Activated naive CD4-positive, alpha-beta T cell treated with anti-CD3 and anti-CD28 coated beads, Interleukin-2, amount 50 U/mL, for 24 hours (primary cell): ENCODE data around the gene IFT88.

Experiments
- H3K27ac Mint-ChIP-seq: one replicate; pipeline ENCODE4 v1.8.0; 2021; ENCODE audit warnings: mild to moderate bottlenecking, mixed read lengths
- H3K27me3 Mint-ChIP-seq: one replicate; pipeline ENCODE4 v1.8.0; 2021; ENCODE audit warnings: mixed read lengths
- H3K36me3 Mint-ChIP-seq: one replicate; pipeline ENCODE4 v1.8.0; 2021; ENCODE audit warnings: mixed read lengths
- H3K4me1 Mint-ChIP-seq: one replicate; pipeline ENCODE4 v1.8.0; 2021; ENCODE audit warnings: mixed read lengths
- H3K4me3 Mint-ChIP-seq: one replicate; pipeline ENCODE4 v1.8.0; 2021; ENCODE audit warnings: mild to moderate bottlenecking, mixed read lengths
- H3K9me3 Mint-ChIP-seq: one replicate; pipeline ENCODE4 v1.8.0; 2021; ENCODE audit warnings: mixed read lengths

Gene IFT88

GRCh38 chr13:20709369-20709768 lies 142.4 kb downstream of the IFT88 start:
- Mint-ChIP-seq H3K27ac (no peak overlapping the region), H3K4me3 (no peak overlapping the region)

DNA sequence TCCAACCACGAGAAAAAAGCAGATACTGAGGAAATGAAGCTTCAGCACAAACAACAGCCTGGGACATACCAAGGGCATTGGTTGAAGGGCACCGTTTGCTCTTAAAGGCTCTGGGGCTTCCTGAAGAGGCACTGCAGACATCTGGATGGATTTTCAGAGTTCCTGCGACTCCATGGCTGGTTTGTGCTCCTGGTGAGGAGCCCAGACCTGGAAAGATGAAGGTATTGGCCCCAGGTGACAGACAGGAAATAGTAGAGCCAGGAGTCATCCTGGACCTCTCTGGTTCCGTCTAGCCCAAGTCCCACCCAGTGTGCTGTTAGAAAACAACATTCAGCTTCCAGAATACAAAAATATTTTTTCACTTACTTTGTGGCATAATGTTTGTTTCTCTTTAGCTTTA lies 142.8 kb downstream of the IFT88 start:
- Mint-ChIP-seq H3K27me3 (peaks cover 3% of the 10 kb centered on the region), H3K27ac (no peak overlapping the region)

More at GRCh38 chr13:20709369-20709768, 142.4 kb downstream of the IFT88 start:
- Mint-ChIP-seq H3K4me1 (peaks cover 12% of the 10 kb centered on the region), H3K36me3 (no peaks in the 10 kb centered on the region), H3K9me3 (no peaks in the 10 kb centered on the region), H3K27me3 (peaks cover 3% of the 10 kb centered on the region)

DNA sequence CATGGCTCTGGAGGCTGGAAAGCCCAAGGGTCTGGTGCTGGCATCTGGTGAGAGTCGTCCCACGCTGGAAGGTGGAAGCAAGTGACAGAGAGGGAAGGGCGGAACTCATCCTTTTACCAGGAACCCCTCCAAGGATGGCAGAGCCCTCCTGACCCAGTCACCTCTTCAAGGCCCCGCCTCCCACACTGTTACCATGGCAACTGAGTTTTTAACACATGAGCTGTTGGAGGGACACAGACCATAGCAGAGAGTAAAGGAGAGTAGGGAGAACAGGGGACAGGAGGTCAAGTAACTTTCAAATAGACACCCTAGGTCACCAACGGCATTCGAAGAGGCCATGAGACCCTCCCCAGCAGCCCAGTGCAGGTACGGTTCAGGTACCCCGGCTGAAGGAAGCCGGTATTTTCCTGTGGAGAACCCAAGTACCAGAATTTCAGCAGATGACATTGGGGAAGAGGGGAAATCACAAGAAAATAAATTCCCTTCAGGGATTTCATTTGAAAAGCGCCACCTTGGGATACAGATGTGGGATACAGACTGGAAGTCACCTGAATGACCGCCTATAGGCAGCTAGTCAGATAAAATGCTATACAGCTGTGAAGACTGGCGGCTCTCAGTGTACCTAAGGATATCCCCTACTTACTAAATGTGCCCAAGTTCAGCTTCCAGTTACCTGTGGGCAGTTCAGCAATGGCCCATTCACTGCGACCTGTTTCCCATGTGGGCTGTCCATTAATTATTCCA lies 144.5 kb downstream of the IFT88 start:
- Mint-ChIP-seq H3K4me3 (no peak overlapping the region), H3K27me3 (peaks cover 3% of the 10 kb centered on the region), H3K4me1 (peaks cover 12% of the 10 kb centered on the region), H3K9me3 (no peaks in the 10 kb centered on the region), H3K36me3 (no peaks in the 10 kb centered on the region), H3K27ac (no peak overlapping the region)

More for the DNA sequence above, 142.8 kb downstream of the IFT88 start:
- H3K4me3 Mint-ChIP-seq = no peak overlapping the region
- H3K9me3 Mint-ChIP-seq = no peaks in the 10 kb centered on the region
- H3K36me3 Mint-ChIP-seq = no peaks in the 10 kb centered on the region
- H3K4me1 Mint-ChIP-seq = peaks cover 12% of the 10 kb centered on the region

DNA sequence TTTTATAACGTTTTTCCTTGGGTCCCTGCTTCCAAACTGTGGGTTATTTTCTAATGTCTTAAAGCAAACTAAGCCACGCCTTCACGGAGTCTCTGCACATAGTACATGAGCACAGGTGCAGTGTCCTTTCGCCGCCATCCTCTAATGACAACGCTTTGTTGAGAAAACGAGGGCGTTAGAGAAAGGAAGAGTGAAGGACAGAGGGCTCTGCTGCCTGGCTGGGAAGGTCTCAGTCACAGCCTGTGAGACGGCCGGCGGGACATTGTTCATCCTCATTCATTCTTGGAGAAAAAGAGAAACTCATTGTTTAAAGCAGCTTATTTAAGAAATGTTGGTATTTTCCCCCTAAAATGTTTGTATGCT lies 146.0 kb downstream of the IFT88 start:
- Mint-ChIP-seq H3K36me3 (no peaks in the 10 kb centered on the region), H3K4me3 (no peak overlapping the region)

GRCh38 chr13:20713751-20714150 lies 146.8 kb downstream of the IFT88 start:
- no peak overlapping the region for H3K27ac Mint-ChIP-seq

More for the DNA sequence above, 146.0 kb downstream of the IFT88 start:
- Mint-ChIP-seq H3K9me3 (no peaks in the 10 kb centered on the region), H3K27ac (no peak overlapping the region), H3K27me3 (peaks cover 3% of the 10 kb centered on the region), H3K4me1 (peaks cover 12% of the 10 kb centered on the region)

GRCh38 chr13:20714161-20714560 lies 147.2 kb downstream of the IFT88 start:
- H3K9me3 Mint-ChIP-seq = no peaks in the 10 kb centered on the region
- H3K27me3 Mint-ChIP-seq = peaks cover 3% of the 10 kb centered on the region
- no peak overlapping the region for H3K27ac Mint-ChIP-seq
- no peaks in the 10 kb centered on the region for H3K36me3 Mint-ChIP-seq
- H3K4me1 Mint-ChIP-seq = peaks cover 12% of the 10 kb centered on the region
- H3K4me3 Mint-ChIP-seq = no peak overlapping the region

More at GRCh38 chr13:20713751-20714150, 146.8 kb downstream of the IFT88 start:
- H3K4me1 Mint-ChIP-seq = peaks cover 12% of the 10 kb centered on the region
- H3K9me3 Mint-ChIP-seq = no peaks in the 10 kb centered on the region
- no peaks in the 10 kb centered on the region for H3K36me3 Mint-ChIP-seq
- H3K4me3 Mint-ChIP-seq = no peak overlapping the region
- peaks cover 3% of the 10 kb centered on the region for H3K27me3 Mint-ChIP-seq

DNA sequence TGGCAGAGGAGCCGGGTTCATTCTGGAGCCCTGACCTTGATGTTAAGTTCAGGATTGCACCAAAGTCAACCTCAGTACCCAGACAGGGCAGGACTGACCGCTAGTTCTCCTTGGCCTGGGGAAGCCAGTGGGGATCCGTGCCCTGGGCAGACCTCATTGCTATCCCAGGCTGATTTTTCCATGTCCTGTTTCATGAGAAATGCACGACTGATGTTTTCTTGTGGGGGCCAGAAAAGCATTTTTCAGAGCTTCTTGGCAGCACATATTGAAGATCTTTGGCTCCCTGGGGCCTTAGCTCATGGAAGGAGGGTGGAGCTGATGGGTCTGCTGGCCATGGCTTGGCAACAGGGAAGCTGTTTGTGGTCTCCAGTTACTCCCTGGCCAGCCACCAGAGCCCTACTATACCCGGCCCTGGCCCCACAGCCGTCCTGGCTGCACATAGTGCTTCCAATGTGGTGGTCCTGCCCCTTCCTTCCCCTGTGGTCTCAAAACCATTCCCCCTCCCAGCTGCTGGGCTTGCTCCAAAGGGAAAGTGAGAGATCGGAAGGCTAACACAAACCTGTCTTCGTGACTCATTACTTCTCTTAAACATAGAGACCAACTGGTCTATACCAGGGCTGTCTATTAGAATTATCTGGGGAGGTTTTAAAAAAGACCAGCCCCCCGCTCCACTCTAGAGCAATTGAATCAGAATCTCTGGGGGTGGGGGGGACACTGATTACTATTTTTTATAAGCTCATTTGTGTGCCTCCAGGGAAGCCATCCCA lies 147.8 kb downstream of the IFT88 start:
- Mint-ChIP-seq H3K27ac (no peak overlapping the region), H3K4me3 (no peak overlapping the region), H3K36me3 (no peaks in the 10 kb centered on the region), H3K27me3 (peaks cover 3% of the 10 kb centered on the region), H3K9me3 (no peaks in the 10 kb centered on the region), H3K4me1 (peaks cover 12% of the 10 kb centered on the region)

DNA sequence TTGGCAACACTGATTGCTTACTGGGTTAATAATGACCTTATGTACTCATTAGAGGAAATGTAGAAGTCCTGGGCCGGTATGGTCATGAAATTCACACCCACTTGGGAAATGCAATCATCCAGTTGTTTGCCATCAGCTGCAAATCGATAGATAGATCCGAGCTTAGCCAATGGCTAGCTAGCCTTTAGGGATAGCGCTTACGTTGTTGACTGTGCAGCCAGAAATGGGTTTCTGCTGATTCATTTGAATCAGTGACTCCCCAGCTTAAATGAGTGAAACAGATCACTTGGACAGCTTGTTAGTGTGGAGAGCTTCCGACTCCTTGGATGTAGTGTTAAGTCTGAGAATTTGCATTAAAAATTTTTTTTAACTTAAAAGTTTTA lies 148.4 kb downstream of the IFT88 start:
- H3K27ac Mint-ChIP-seq = no peak overlapping the region
- no peak overlapping the region for H3K4me3 Mint-ChIP-seq

DNA sequence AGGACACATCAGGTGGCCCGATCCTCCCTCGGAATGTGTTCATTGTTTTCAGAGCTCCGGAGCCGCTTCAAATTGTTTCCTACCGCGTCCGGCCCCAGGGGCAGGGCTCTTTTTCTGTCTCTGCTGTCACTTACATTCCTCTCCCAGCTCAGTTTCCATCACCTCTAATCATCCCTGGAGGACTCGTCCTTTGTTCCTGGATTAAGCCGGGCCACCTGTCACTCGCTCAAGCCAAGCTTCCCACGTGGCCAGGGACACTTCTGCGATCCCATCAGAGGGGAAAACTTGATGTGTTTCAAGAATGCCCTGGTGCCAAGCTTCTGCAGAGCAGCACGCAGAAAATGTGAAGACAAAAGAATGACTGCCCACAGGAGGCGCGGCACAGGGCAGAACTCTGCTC lies 150.0 kb downstream of the IFT88 start:
- Mint-ChIP-seq H3K4me3 (no peak overlapping the region), H3K27me3 (peaks cover 12% of the 10 kb centered on the region), H3K27ac (no peak overlapping the region), H3K4me1 (peaks cover 15% of the 10 kb centered on the region), H3K9me3 (no peaks in the 10 kb centered on the region), H3K36me3 (no peaks in the 10 kb centered on the region)

More for the DNA sequence above, 148.4 kb downstream of the IFT88 start:
- peaks cover 3% of the 10 kb centered on the region for H3K27me3 Mint-ChIP-seq
- peaks cover 12% of the 10 kb centered on the region for H3K4me1 Mint-ChIP-seq
- no peaks in the 10 kb centered on the region for H3K36me3 Mint-ChIP-seq
- H3K9me3 Mint-ChIP-seq = no peaks in the 10 kb centered on the region

DNA sequence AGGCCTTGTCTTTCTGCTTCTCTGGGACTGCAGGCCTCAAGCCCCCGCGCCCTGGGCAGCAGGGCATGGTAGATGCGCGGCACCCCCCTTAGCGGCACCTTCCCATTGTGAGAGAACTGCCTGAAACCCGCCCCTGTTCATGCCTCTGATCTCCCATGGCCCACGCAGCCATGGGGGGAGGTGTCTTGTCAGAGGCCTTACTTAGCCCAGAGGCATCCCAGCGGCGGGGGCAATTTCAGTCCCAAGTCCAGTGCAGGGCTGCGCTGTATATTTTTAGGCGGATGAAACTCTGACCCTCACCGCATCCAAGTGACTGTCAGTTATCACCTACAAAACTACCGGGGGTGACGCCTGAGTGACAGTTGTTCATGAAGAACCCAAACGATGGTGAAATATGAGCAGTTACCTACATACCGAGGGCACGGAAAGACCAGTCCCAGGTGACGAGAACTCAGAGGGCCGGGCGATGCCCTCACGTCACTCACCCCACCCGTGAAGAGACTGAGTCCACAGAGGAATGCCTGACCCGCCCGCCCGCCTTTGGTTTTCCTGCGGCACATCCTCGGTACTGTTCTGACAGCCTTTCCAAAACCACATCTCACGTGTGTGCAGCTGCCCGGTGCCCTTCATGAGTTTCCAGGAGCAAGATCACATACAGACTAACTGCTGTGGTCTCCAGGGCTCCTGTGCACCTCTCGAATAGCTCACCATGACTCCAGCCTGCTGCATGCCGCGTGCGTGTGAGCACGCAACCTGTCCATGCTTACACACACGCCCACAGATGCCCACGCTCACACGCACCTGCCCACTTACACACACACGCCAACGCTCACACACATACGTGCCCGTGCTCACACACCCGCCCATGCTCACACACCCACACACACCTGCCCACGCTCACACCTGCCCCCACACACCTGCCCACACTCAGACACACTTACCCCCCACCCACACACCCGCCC lies 150.9 kb downstream of the IFT88 start:
- no peak overlapping the region for H3K4me3 Mint-ChIP-seq
- H3K36me3 Mint-ChIP-seq = no peaks in the 10 kb centered on the region
- peaks cover 16% of the 10 kb centered on the region for H3K27me3 Mint-ChIP-seq
- peak overlapping the region; percentile 41 for H3K27ac Mint-ChIP-seq
- H3K4me1 Mint-ChIP-seq = peaks cover 14% of the 10 kb centered on the region
- no peaks in the 10 kb centered on the region for H3K9me3 Mint-ChIP-seq

DNA sequence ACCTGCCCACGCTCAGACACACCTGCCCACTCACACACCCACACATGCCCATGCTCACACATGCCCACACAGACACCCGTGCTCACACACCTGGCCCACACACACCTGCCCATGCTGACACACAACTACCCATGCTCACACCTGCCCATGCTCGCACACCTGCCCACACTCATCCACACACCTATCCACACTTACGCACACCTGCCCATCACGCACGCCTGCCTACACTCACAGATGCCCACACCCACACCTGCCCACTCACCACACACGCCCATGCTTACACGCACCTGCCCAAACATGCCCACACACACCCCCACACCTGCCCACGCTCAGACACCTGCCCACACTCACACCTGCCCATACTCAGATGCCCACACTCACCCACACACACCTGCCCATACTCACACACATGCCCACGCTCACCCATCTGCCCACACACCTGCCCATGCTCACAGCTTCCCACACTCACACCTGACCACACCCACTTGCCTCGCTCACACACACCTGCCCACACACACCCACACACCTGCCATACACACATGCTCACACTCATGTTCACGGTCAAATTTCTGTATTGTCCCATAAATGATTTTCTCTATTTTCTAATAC lies 152.1 kb downstream of the IFT88 start:
- H3K4me1 Mint-ChIP-seq = peaks cover 8% of the 10 kb centered on the region
- H3K4me3 Mint-ChIP-seq = no peak overlapping the region
- no peaks in the 10 kb centered on the region for H3K36me3 Mint-ChIP-seq
- no peak overlapping the region for H3K27ac Mint-ChIP-seq
- peaks cover 16% of the 10 kb centered on the region for H3K27me3 Mint-ChIP-seq
- no peaks in the 10 kb centered on the region for H3K9me3 Mint-ChIP-seq

DNA sequence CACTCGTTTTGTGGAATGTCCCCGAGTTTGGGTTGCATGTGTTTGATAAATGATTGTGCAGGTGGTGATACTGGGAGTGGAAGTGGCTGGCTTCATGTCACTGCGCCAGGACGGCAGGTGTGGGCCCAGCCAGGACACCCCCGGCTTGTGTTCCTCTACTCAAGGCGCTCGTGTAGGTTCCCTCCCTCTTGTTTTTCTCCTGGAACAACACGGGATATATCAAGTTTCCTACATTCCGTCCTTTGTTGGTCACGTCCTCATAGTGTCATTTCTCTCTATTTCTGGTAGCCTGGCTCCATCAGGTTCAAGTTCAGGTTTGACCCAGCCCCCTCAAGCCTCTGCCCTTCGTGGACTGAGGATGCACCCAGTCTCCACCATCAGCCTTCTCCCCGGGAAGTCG lies 152.8 kb downstream of the IFT88 start:
- Mint-ChIP-seq H3K4me1 (peaks cover 8% of the 10 kb centered on the region), H3K36me3 (no peaks in the 10 kb centered on the region), H3K27me3 (peaks cover 16% of the 10 kb centered on the region), H3K27ac (no peak overlapping the region), H3K4me3 (no peak overlapping the region), H3K9me3 (no peaks in the 10 kb centered on the region)

DNA sequence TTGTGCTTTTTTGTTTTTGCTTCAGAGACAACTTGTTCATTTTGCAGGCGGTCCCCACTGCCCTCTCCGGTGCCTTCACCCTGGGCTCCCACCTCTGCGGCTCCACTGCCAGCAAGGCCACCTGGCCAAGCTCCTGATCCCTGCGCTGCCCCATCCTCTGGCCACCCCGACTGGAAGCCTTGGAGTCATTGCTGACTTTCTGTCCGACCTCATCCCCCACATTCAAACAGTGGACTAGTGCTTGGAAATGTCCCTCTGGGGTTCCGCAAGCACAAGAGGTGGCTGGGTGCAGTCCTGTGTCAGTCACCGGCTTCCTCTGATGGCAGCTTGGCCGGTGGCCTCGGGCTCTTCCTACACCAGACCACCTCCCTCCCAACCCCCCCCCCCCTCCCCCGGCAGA lies 153.5 kb downstream of the IFT88 start:
- Mint-ChIP-seq H3K9me3 (no peaks in the 10 kb centered on the region), H3K27me3 (peaks cover 16% of the 10 kb centered on the region), H3K4me1 (peaks cover 8% of the 10 kb centered on the region), H3K4me3 (no peak overlapping the region), H3K36me3 (no peaks in the 10 kb centered on the region), H3K27ac (no peak overlapping the region)

GRCh38 chr13:20721058-20721453 lies 154.1 kb downstream of the IFT88 start:
- Mint-ChIP-seq H3K36me3 (no peaks in the 10 kb centered on the region), H3K4me3 (no peak overlapping the region), H3K27ac (no peak overlapping the region), H3K27me3 (peaks cover 16% of the 10 kb centered on the region), H3K4me1 (peaks cover 8% of the 10 kb centered on the region), H3K9me3 (no peaks in the 10 kb centered on the region)
